Testis (tissue), 5 donors: ENCODE results near the gene KCNE1. TPM values are rescaled to one million over a fixed set of nuclear protein-coding genes. Genes with fewer than 3 reads are reported as not detected.
A peak's percentile ranks its signal among the peaks of the same experiment; 100 is the strongest.

Source experiments
- DNase-seq: peaks from one replicate; pipeline ENCODE4 v3.0.0-alpha.2; 2019
- H3K27ac ChIP-seq, 2 donors: fragments of 200-600 bp; sonication (generic); one replicate each; pipeline ENCODE4 v1.5.1; 2019
- H3K27me3 ChIP-seq: fragments of 200-600 bp; sonication (generic); one replicate; pipeline ENCODE4 v1.5.1; 2019
- H3K36me3 ChIP-seq: fragments of 200-600 bp; sonication (generic); one replicate; pipeline ENCODE4 v1.5.1; 2017; ENCODE audit warnings: low read depth; ENCODE audit errors: missing control alignments
- H3K4me1 ChIP-seq: fragments of 200-600 bp; sonication (generic); one replicate; pipeline ENCODE4 v1.5.1; 2019
- H3K4me3 ChIP-seq, 2 donors: fragments of 200-600 bp; sonication (generic); one replicate each; pipeline ENCODE4 v1.5.1; 2017 to 2019
- H3K9me3 ChIP-seq: fragments of 200-600 bp; sonication (generic); one replicate; pipeline ENCODE4 v1.5.1; 2017
- CTCF ChIP-seq, 3 experiments: fragments of 450-650 bp in 2 of 3; fragments of 200-600 bp in 1 of 3; sonication (generic) in 1 of 3; IDR thresholded peaks; one replicate each; pipeline ENCODE4 v1.5.1; 2016 to 2019; ENCODE audit warnings: antibody characterized with exemption in 3 of 3, mild to moderate bottlenecking in 2 of 3, moderate library complexity in 1 of 3
- POLR2A ChIP-seq: fragments of 450-650 bp; IDR thresholded peaks from one replicate; pipeline ENCODE4 v1.6.1; 2017; ENCODE audit warnings: antibody characterized with exemption, mild to moderate bottlenecking, moderate library complexity
- WGBS, 2 donors: methylation state at CpG; one replicate each; pipeline ENCODE4 v1.1.5; 2018; 5-methylcytosine and 5-hydroxymethylcytosine counted together
- intact Hi-C: fragments of 100-400 bp; cut with DNase I; formaldehyde crosslinking; loops from one replicate; pipeline ENCODE4 v1.15.1; 2023; ENCODE audit warnings: low total_unique reads
- long read RNA-seq, 2 donors: transcript quantifications; one replicate each; lab custom pipeline, GENCODE V29; 2026
- polyA plus RNA-seq: library from polyadenylated mRNA; stranded (reverse); fragments of 350-450 nt; fragmentation: Illumina TruSeq; extraction: RNeasy Lipid Tissue Mini Kit (QIAGEN cat#74804); gene quantifications from one replicate; pipeline ENCODE4 v1.2.3, GENCODE V29; 2014; ENCODE audit warnings: low read depth, low replicate concordance; ENCODE audit not compliant: insufficient read depth
- total RNA-seq, 2 donors: library from RNA; depleted of rRNA; stranded (reverse); fragments of >200 nt; gene quantifications; one replicate each; pipeline ENCODE4 v1.2.3, GENCODE V29; 2016

The KCNE1 gene
- total RNA-seq: 10 to 100 TPM; 12.4 to 16.7 TPM
- polyA plus RNA-seq: 7.3 TPM
- long read RNA-seq, donor 1: 0 reads
- long read RNA-seq, donor 2: 0 reads

DNA sequence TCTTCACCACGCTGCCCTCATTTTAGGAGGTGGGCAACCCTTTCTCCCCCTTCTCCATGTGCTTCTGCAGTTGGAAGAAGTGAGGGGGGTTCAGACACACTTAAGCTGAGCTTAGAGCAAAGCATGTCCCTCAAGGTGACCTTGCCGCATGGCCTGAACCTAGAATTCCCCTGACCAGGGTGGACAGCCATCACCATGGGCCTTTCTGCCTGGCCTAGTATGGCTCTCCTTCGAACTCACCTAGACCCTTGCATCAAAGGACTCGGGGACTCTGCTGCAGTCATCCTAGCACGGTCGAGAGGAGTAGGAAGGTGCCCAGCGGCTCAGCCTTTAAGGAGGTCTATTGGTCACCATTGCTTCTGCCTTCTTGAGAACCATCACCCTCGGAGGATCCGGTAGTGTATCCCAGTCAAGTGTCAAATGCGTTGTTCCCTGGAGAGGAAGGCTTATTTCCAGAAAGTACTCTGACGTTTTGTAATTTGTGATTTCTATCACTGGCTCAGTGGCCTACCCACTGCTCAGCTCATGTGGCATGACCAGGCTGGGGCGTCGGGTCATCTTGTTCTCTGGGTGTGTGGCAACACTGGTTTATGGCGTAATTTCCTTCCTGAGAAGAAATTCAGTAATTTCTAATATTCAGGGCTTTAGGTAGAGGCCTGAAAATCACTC is at the start of gene KCNE1:
Gene KCNE1 (minus strand): TSS at position 424 of the 669 bp plus-strand sequence. CDS start 62,576 bp downstream, outside the sequence.
- DNase-seq: peak; percentile 38
- intact Hi-C loops: no loop called here
- no peaks in the 10 kb centered on the region for H3K36me3 ChIP-seq
- no peaks in the 10 kb centered on the region for H3K9me3 ChIP-seq
- 93 to 95% methylated on average over 13 to 14 of the region's 14 CpGs for WGBS, 2 donors
- H3K4me3 ChIP-seq: no peak within 1 kb of the TSS
- no peaks in the 10 kb centered on the region for H3K4me1 ChIP-seq
- TF ChIP-seq CTCF (IDR thresholded peaks at IDR 0.05) (no peak), POLR2A (no peak)
- peak within 1 kb of the TSS in 1 of 2 donors; percentile 33 for H3K27ac ChIP-seq
- no peaks in the 10 kb centered on the region for H3K27me3 ChIP-seq

DNA sequence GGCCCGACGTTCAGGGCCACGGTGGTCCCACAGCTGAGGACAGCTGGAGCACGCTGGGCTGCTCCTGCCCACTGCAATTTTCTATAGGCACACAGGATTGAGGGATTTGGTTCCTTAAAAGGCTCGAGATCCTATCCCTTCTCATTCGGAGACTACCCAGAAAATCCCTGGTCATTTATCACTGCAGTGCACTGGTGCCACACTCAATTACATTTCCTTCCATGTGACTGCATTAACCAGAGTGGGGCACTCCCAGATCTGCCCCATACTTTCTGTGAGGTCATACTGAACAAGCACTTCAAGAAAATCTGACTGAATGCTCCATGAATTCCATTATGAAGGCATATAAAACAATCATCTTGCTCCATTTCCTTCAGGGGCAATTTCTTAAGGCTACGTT is 49.8 kb upstream of the KCNE1 start:
- Histone ChIP-seq H3K27ac (no peak overlapping the region), H3K4me1 (no peaks in the 10 kb centered on the region), H3K4me3 (no peak overlapping the region), H3K27me3 (no peaks in the 10 kb centered on the region), H3K36me3 (no peaks in the 10 kb centered on the region), H3K9me3 (no peaks in the 10 kb centered on the region)
- no peak for TF ChIP-seq CTCF (IDR thresholded peaks at IDR 0.05)
- TF ChIP-seq POLR2A: no peak
- DNase-seq: no peak
- WGBS, 2 donors: 85 to 88% methylated on average over 7 of the region's 7 CpGs
- intact Hi-C loops: no loop called here

- H3K4me1 ChIP-seq: no peaks in the 10 kb centered on the region
- DNase-seq: no peak
- no peak overlapping the region for H3K27ac ChIP-seq
- H3K9me3 ChIP-seq: no peaks in the 10 kb centered on the region
- H3K27me3 ChIP-seq: no peaks in the 10 kb centered on the region
- H3K36me3 ChIP-seq: no peaks in the 10 kb centered on the region
- no peak overlapping the region for H3K4me3 ChIP-seq
- no peak for TF ChIP-seq POLR2A
- intact Hi-C loops: no loop called here
- 0 to 56% methylated on average over 1 of the region's 1 CpG for WGBS, 2 donors
Observed at GRCh38 chr21:34560609-34561008, 48.6 kb upstream of the KCNE1 start.

DNA sequence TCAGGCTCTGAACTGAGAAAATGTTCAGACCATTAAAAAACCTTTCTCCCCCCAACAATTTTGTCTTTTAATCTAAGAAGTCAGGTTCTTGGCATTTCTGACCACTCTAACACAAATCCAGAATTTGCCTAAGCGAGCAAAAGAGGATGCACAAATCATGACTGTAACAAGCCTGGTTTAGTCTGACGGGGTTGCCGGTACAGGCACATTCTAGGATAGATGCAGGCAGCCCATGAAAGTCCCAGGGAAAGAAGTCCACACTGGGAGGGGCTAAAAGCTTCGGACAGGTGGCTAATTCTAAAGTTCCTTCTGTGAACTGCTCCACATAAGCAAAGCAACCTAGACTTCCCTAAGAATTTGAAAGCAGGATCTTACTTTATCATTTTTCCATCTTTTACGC is 48.0 kb upstream of the KCNE1 start:
- WGBS, 2 donors: 89% methylated on average over 5 of the region's 5 CpGs
- Histone ChIP-seq H3K36me3 (no peaks in the 10 kb centered on the region), H3K4me1 (no peaks in the 10 kb centered on the region), H3K27me3 (no peaks in the 10 kb centered on the region), H3K9me3 (no peaks in the 10 kb centered on the region), H3K4me3 (no peak overlapping the region), H3K27ac (no peak overlapping the region)
- DNase-seq: no peak
- intact Hi-C loops: no loop called here
- no peak for TF ChIP-seq POLR2A
- no peak for TF ChIP-seq CTCF (IDR thresholded peaks at IDR 0.05)

DNA sequence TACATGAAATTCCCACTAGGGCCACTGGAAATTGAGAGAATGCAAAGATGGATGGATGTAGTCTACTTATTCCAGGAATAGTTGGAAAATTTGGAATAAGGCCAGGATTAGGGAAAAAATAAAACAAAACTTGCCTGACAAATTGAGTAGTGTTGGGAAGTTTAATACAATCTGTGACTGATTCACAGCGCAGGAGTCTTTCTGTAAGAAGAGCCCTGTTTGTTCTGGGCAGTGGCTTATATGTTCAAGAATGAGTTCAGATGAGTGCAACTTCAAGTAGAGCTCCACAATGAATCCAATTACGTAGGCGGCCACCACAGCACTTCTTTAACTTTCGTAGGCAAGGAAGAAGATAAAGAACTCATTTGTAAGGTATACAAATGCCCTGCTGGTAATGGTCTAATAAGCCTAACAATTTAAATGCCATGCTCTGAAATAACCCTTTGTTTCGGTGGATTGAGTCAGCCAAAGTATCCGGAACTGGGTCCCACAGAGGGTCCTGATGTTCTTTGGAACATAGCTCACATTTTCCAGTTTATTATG is 47.1 kb upstream of the KCNE1 start:
- no peak overlapping the region for H3K4me3 ChIP-seq
- 83 to 84% methylated on average over 6 of the region's 6 CpGs for WGBS, 2 donors

More for the DNA sequence above, 47.1 kb upstream of the KCNE1 start:
- H3K27ac ChIP-seq: no peak overlapping the region
- DNase-seq: no peak
- H3K27me3 ChIP-seq: no peaks in the 10 kb centered on the region
- H3K36me3 ChIP-seq: no peaks in the 10 kb centered on the region
- no peaks in the 10 kb centered on the region for H3K9me3 ChIP-seq
- intact Hi-C loops: no loop called here
- H3K4me1 ChIP-seq: no peaks in the 10 kb centered on the region
- TF ChIP-seq POLR2A (no peak), CTCF (IDR thresholded peaks at IDR 0.05) (no peak)
